NT2/D1 (cell line): ENCODE measurements around the gene CACHD1.

Experiments used
- DNase-seq: peaks from one replicate; pipeline ENCODE4 v3.0.0-alpha.2; 2011; ENCODE audit warnings: low read depth, low spot score
- H3K27me3 ChIP-seq: 2 replicates; pipeline ENCODE4 v1.6.0; 2011; ENCODE audit warnings: mild to moderate bottlenecking; ENCODE audit not compliant: insufficient read length, insufficient read depth
- H3K36me3 ChIP-seq: 2 replicates; pipeline ENCODE4 v1.6.1; 2011; ENCODE audit warnings: mild to moderate bottlenecking, low read length, mixed read lengths; ENCODE audit not compliant: insufficient read depth, insufficient read length
- H3K4me1 ChIP-seq: 2 replicates; pipeline ENCODE4 v1.5.1; 2011; ENCODE audit not compliant: insufficient read depth, insufficient read length
- H3K4me3 ChIP-seq: 2 replicates; pipeline ENCODE4 v1.5.1; 2011; ENCODE audit warnings: low read depth; ENCODE audit not compliant: insufficient read length
- H3K9ac ChIP-seq: 2 replicates; pipeline ENCODE4 v1.6.0; 2011; ENCODE audit warnings: low read depth; ENCODE audit not compliant: insufficient read length
- H3K9me3 ChIP-seq: 2 replicates; pipeline ENCODE4 v1.5.1; 2011; ENCODE audit warnings: mild to moderate bottlenecking, low read length; ENCODE audit not compliant: insufficient read depth
- SUZ12 ChIP-seq: IDR thresholded peaks from 2 replicates; pipeline ENCODE4 v1.6.1; 2011; ENCODE audit not compliant: insufficient read length, insufficient read depth; ENCODE audit errors: extremely low read depth
- YY1 ChIP-seq: IDR thresholded peaks from 2 replicates; pipeline ENCODE4 v1.6.1; 2011; ENCODE audit not compliant: insufficient read length, insufficient read depth
- ZNF274 ChIP-seq: IDR thresholded peaks from 2 replicates; pipeline ENCODE4 v1.6.1; 2011; ENCODE audit warnings: mild to moderate bottlenecking, low read depth, low read length

CACHD1 gene

DNA sequence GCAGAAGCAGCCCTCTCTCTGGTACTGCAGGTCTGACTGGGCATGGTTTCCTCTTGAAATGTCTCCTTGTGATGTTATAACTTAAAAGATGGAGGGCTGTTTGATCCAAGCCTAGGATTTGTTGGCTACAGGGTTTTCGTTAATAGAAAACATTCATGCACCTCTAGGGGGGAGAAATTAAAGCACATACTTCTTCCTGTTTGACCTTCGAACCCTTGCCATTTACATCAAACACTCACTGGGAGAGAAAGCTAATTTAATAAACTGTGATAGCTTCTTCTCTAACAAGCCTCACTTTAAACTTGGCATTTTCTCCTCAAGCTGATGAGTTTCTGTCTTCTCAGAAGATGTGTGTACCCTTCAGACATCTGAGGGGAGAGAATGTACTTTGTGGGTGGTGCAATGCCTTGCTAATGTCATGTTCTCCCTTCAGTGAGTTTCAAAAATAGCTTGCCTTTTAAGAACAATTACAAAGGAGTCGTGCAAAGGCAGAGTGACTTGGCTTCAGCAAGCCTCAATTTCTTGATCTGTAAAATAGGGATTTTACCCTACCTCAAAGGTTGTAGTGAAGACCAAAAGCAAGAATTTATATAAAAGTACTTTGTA, 20.4 kb downstream of the CACHD1 start:
- DNase-seq = no peak
- Histone ChIP-seq H3K27me3 (no peaks in the 10 kb centered on the region), H3K9ac (no peak overlapping the region), H3K36me3 (no peaks in the 10 kb centered on the region), H3K9me3 (no peaks in the 10 kb centered on the region), H3K4me3 (no peak overlapping the region), H3K4me1 (peaks cover 4% of the 10 kb centered on the region)
- TF ChIP-seq YY1 (no peak), SUZ12 (no peak), ZNF274 (no peak)

DNA sequence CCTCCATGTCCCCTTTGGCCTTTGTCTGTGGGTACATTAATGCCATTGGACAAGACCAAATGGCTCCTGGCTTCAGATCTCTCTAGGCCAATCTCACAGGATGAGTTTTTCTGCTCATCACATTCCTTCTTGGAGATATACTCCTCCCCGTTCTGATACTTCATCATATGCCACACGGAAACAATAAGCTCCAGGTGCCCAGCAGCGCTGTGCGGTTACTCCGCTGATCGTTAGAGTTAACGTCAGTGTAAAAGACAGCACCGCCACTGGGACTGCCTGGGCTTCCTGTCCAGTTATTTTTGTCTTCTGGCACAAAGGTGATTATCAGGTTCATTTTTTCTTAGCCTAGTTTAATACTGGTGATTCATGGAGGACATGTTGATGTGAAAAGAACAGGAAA, 22.5 kb downstream of the CACHD1 start:
- no peaks in the 10 kb centered on the region for H3K9me3 ChIP-seq
- peaks cover 4% of the 10 kb centered on the region for H3K4me1 ChIP-seq
- no peaks in the 10 kb centered on the region for H3K27me3 ChIP-seq
- no peak for TF ChIP-seq ZNF274
- DNase-seq = no peak
- H3K36me3 ChIP-seq = no peaks in the 10 kb centered on the region
- no peak overlapping the region for H3K9ac ChIP-seq
- H3K4me3 ChIP-seq = no peak overlapping the region

GRCh38 chr1:64493831-64494230, 23.9 kb downstream of the CACHD1 start:
- DNase-seq = peak; percentile 99
- H3K9ac ChIP-seq = peak overlapping the region; percentile 22
- no peak for TF ChIP-seq SUZ12
- no peak for TF ChIP-seq ZNF274
- TF ChIP-seq YY1 = no peak
- H3K9me3 ChIP-seq = no peaks in the 10 kb centered on the region
- H3K4me1 ChIP-seq = peaks cover 3% of the 10 kb centered on the region
- no peaks in the 10 kb centered on the region for H3K27me3 ChIP-seq
- H3K36me3 ChIP-seq = peaks cover 3% of the 10 kb centered on the region
- H3K4me3 ChIP-seq = no peak overlapping the region

- DNase-seq = no peak
- peaks cover 3% of the 10 kb centered on the region for H3K4me1 ChIP-seq
- peak overlapping the region; percentile 12 for H3K9ac ChIP-seq
Observed at GRCh38 chr1:64494659-64495058, 24.7 kb downstream of the CACHD1 start.

DNA sequence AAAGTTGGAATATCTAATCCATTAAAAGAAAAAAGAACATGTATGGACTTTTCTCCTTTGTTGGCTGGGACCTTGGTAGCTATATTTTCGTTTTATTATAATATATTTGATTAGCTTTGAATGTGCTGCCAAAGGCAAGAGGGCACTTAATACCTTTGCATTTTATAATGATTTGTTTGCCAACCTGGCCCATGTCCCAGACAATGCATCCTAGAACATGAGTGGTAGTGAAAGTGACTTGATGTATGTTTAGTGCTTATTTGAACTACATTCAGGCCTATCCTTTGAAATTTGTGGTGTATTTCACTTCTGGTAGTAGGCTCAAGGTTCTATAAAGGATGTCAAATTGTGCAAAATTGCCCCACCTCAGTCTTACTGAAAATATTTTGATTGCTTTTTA, 25.9 kb downstream of the CACHD1 start:
- Histone ChIP-seq H3K9me3 (no peaks in the 10 kb centered on the region), H3K36me3 (peaks cover 11% of the 10 kb centered on the region), H3K4me3 (no peak overlapping the region), H3K9ac (no peak overlapping the region), H3K27me3 (no peaks in the 10 kb centered on the region), H3K4me1 (peaks cover 5% of the 10 kb centered on the region)
- DNase-seq = no peak
- TF ChIP-seq SUZ12 = no peak
- no peak for TF ChIP-seq ZNF274
- TF ChIP-seq YY1 = no peak

More at GRCh38 chr1:64494659-64495058, 24.7 kb downstream of the CACHD1 start:
- Histone ChIP-seq H3K4me3 (peak overlapping the region; percentile 16), H3K9me3 (no peaks in the 10 kb centered on the region), H3K36me3 (peaks cover 8% of the 10 kb centered on the region), H3K27me3 (no peaks in the 10 kb centered on the region)
- TF ChIP-seq YY1 = no peak
- TF ChIP-seq SUZ12 = no peak
- no peak for TF ChIP-seq ZNF274

- Histone ChIP-seq H3K36me3 (peaks cover 11% of the 10 kb centered on the region), H3K27me3 (no peaks in the 10 kb centered on the region), H3K9me3 (no peaks in the 10 kb centered on the region), H3K9ac (peak overlapping the region; percentile 46), H3K4me3 (no peak overlapping the region), H3K4me1 (peaks cover 5% of the 10 kb centered on the region)
- TF ChIP-seq SUZ12 (no peak), YY1 (no peak), ZNF274 (no peak)
- DNase-seq = no peak
Observed at GRCh38 chr1:64496606-64497005, 26.7 kb downstream of the CACHD1 start.

GRCh38 chr1:64497088-64497883, 27.4 kb downstream of the CACHD1 start:
- no peak for TF ChIP-seq YY1
- TF ChIP-seq ZNF274 = no peak
- no peak for TF ChIP-seq SUZ12
- Histone ChIP-seq H3K4me1 (peaks cover 5% of the 10 kb centered on the region), H3K9me3 (no peaks in the 10 kb centered on the region), H3K9ac (peak overlapping the region; percentile 46), H3K27me3 (no peaks in the 10 kb centered on the region), H3K4me3 (no peak overlapping the region), H3K36me3 (peaks cover 13% of the 10 kb centered on the region)
- DNase-seq = peak; percentile 97
